HG03060 (cell line): ENCODE data around the gene FILIP1.
"Not testable (repeated sequence)": the region's sequence is repeated elsewhere in the genome, so short reads cannot be mapped to it uniquely, and the experiment has no call there.

Experiments used
- ATAC-seq: cut with Tn5 transposase; IDR thresholded peaks from one replicate; pipeline ENCODE4 v1.9.1; 2021; ENCODE audit warnings: low read depth, moderate number of reproducible peaks; ENCODE audit not compliant: unreplicated experiment

Gene FILIP1

GRCh38 chr6:75422024-75422639 lies 71.5 kb downstream of the FILIP1 start:
- ATAC-seq = no peak

GRCh38 chr6:75421316-75422023 lies 72.1 kb downstream of the FILIP1 start:
- ATAC-seq = no peak

GRCh38 chr6:75419980-75420379 lies 73.6 kb downstream of the FILIP1 start:
- ATAC-seq = no peak

GRCh38 chr6:75419416-75419815 lies 74.2 kb downstream of the FILIP1 start:
- no peak for ATAC-seq

GRCh38 chr6:75418233-75418632 lies 75.4 kb downstream of the FILIP1 start:
- ATAC-seq = peak; percentile 71

- ATAC-seq = no peak
Observed at GRCh38 chr6:75416443-75416842, 77.2 kb downstream of the FILIP1 start.

GRCh38 chr6:75415804-75416203 lies 77.8 kb downstream of the FILIP1 start:
- ATAC-seq = no peak

- ATAC-seq = no peak
Observed at GRCh38 chr6:75414445-75415021, 79.1 kb downstream of the FILIP1 start.

GRCh38 chr6:75412969-75413662 lies 80.5 kb downstream of the FILIP1 start:
- ATAC-seq = no peak

- ATAC-seq = not testable (repeated sequence)
Observed at GRCh38 chr6:75410564-75410963, 83.0 kb downstream of the FILIP1 start.

GRCh38 chr6:75409928-75410327 lies 83.7 kb downstream of the FILIP1 start:
- no peak for ATAC-seq

GRCh38 chr6:75409286-75409685 lies 84.3 kb downstream of the FILIP1 start:
- ATAC-seq = no peak

GRCh38 chr6:75403563-75404080 lies 90.0 kb downstream of the FILIP1 start:
- no peak for ATAC-seq

- ATAC-seq = peak; percentile 57
Observed at GRCh38 chr6:75402296-75402695, 91.3 kb downstream of the FILIP1 start.

- ATAC-seq = no peak
Observed at GRCh38 chr6:75397656-75398465, 95.7 kb downstream of the FILIP1 start.

GRCh38 chr6:75397171-75397570 lies 96.4 kb downstream of the FILIP1 start:
- ATAC-seq = no peak

- no peak for ATAC-seq
Observed at GRCh38 chr6:75396005-75396800, 97.4 kb downstream of the FILIP1 start.

GRCh38 chr6:75393806-75394205 lies 99.8 kb downstream of the FILIP1 start:
- no peak for ATAC-seq

GRCh38 chr6:75391276-75391675 lies 102.3 kb downstream of the FILIP1 start:
- ATAC-seq = no peak
